Prostate gland (tissue), 2 donors: ENCODE measurements around the gene ZNF181.

Experiments
- CTCF ChIP-seq, 4 experiments: fragments of 200-600 bp in 2 of 4; fragments of 450-650 bp in 2 of 4; sonication (generic) in 2 of 4; IDR thresholded peaks; 1 replicate in 3 of 4; 2 replicates in 1 of 4; pipeline ENCODE4 v1.5.1; 2016 to 2019; ENCODE audit warnings: antibody characterized with exemption in 4 of 4, mild to moderate bottlenecking in 2 of 4, moderate library complexity in 2 of 4
- POLR2A ChIP-seq: fragments of 450-650 bp; IDR thresholded peaks from one replicate; pipeline ENCODE4 v1.6.1; 2016; ENCODE audit warnings: antibody characterized with exemption, mild to moderate bottlenecking

GRCh38 chr19:34722353-34722752 lies 11.7 kb upstream of the ZNF181 start:
- TF ChIP-seq CTCF (IDR thresholded peaks at IDR 0.05), result no peak
- no peak for TF ChIP-seq POLR2A
